IPS DF 6.9 (cell line): ENCODE data around the gene MLF2.

Experiments
- DNase-seq: peaks from one replicate; pipeline ENCODE4 v3.0.0-alpha.2; 2013; ENCODE audit warnings: low read depth, low spot score
- H3K27ac ChIP-seq: one replicate; pipeline ENCODE4 v1.5.1; 2013; ENCODE audit warnings: low read length, control low read depth
- H3K27me3 ChIP-seq: 2 replicates; pipeline ENCODE4 v1.6.1; 2013; ENCODE audit warnings: mild to moderate bottlenecking, low read length; ENCODE audit not compliant: control insufficient read depth, insufficient read depth
- H3K36me3 ChIP-seq: 2 replicates; pipeline ENCODE4 v1.6.1; 2013; ENCODE audit warnings: low read length; ENCODE audit not compliant: control insufficient read depth, insufficient read depth
- H3K4me1 ChIP-seq: 2 replicates; pipeline ENCODE4 v1.6.1; 2013; ENCODE audit warnings: low read length; ENCODE audit not compliant: control insufficient read depth, insufficient read depth
- H3K4me3 ChIP-seq: 2 replicates; pipeline ENCODE4 v1.5.1; 2013; ENCODE audit warnings: mild to moderate bottlenecking, low read length
- H3K9me3 ChIP-seq: 2 replicates; pipeline ENCODE4 v1.6.1; 2013; ENCODE audit warnings: low read length, inconsistent platforms; ENCODE audit not compliant: control insufficient read depth, insufficient read depth
- WGBS: extraction: QIAGEN DNeasy Blood & Tissue Kit; methylation state at CpG from one replicate; pipeline ENCODE4 v1.1.7; 2013; ENCODE audit warnings: mixed read lengths, missing lambda C conversion rate; ENCODE audit not compliant: insufficient read length, insufficient coverage; 5-methylcytosine and 5-hydroxymethylcytosine counted together

The MLF2 gene

GRCh38 chr12:6770600-6770999, 17.7 kb upstream of the MLF2 start:
- Histone ChIP-seq H3K4me3 (no peak overlapping the region), H3K27ac (no peak overlapping the region), H3K36me3 (peaks cover 11% of the 10 kb centered on the region), H3K4me1 (peaks cover 12% of the 10 kb centered on the region), H3K27me3 (peaks cover 2% of the 10 kb centered on the region; the same call in 1 of the 2 replicates), H3K9me3 (no peaks in the 10 kb centered on the region)
- no CpG with 5 or more reads among the region's 10 CpGs for WGBS
- DNase-seq, result no peak

GRCh38 chr12:6770094-6770493, 17.2 kb upstream of the MLF2 start:
- peaks cover 13% of the 10 kb centered on the region for H3K4me1 ChIP-seq
- WGBS, result no CpG with 5 or more reads among the region's 12 CpGs

GRCh38 chr12:6769666-6770065, 16.7 kb upstream of the MLF2 start:
- no peak for DNase-seq
- Histone ChIP-seq H3K27me3 (peaks cover 2% of the 10 kb centered on the region; the same call in 1 of the 2 replicates), H3K4me3 (no peak overlapping the region), H3K27ac (no peak overlapping the region), H3K36me3 (peaks cover 11% of the 10 kb centered on the region), H3K9me3 (no peaks in the 10 kb centered on the region), H3K4me1 (peaks cover 14% of the 10 kb centered on the region)
- WGBS, result no CpG with 5 or more reads among the region's 4 CpGs

More at GRCh38 chr12:6770094-6770493, 17.2 kb upstream of the MLF2 start:
- H3K4me3 ChIP-seq, result no peak overlapping the region
- H3K36me3 ChIP-seq, result peaks cover 11% of the 10 kb centered on the region
- no peak for DNase-seq
- no peak overlapping the region for H3K27ac ChIP-seq
- H3K27me3 ChIP-seq, result peaks cover 2% of the 10 kb centered on the region; the same call in 1 of the 2 replicates
- H3K9me3 ChIP-seq, result no peaks in the 10 kb centered on the region

GRCh38 chr12:6768990-6769389, 16.0 kb upstream of the MLF2 start:
- Histone ChIP-seq H3K4me3 (no peak overlapping the region; the same call in 1 of the 2 replicates), H3K9me3 (no peaks in the 10 kb centered on the region), H3K27me3 (peaks cover 2% of the 10 kb centered on the region; the same call in 1 of the 2 replicates), H3K27ac (no peak overlapping the region), H3K36me3 (peaks cover 11% of the 10 kb centered on the region), H3K4me1 (peaks cover 14% of the 10 kb centered on the region)
- DNase-seq, result no peak
- WGBS, result no CpG with 5 or more reads among the region's 6 CpGs

GRCh38 chr12:6768437-6768914, 15.5 kb upstream of the MLF2 start:
- no CpG with 5 or more reads among the region's 6 CpGs for WGBS
- H3K4me1 ChIP-seq, result peaks cover 15% of the 10 kb centered on the region
- peak overlapping the region; percentile 91; the same call in 1 of the 2 replicates for H3K4me3 ChIP-seq
- peaks cover 11% of the 10 kb centered on the region for H3K36me3 ChIP-seq
- H3K27ac ChIP-seq, result no peak overlapping the region
- H3K9me3 ChIP-seq, result no peaks in the 10 kb centered on the region
- peaks cover 2% of the 10 kb centered on the region; the same call in 1 of the 2 replicates for H3K27me3 ChIP-seq
- DNase-seq, result no peak

GRCh38 chr12:6767353-6768319, 14.7 kb upstream of the MLF2 start:
- H3K4me3 ChIP-seq, result peak overlapping the region; percentile 91
- no peak for DNase-seq
- H3K9me3 ChIP-seq, result no peaks in the 10 kb centered on the region
- peaks cover 16% of the 10 kb centered on the region for H3K4me1 ChIP-seq
- no CpG with 5 or more reads among the region's 44 CpGs for WGBS
- no peak overlapping the region for H3K27ac ChIP-seq
- peaks cover 11% of the 10 kb centered on the region for H3K36me3 ChIP-seq
- H3K27me3 ChIP-seq, result no peaks in the 10 kb centered on the region

GRCh38 chr12:6766651-6767349, 13.9 kb upstream of the MLF2 start:
- no peak overlapping the region for H3K27ac ChIP-seq

GRCh38 chr12:6765634-6766581, 13.0 kb upstream of the MLF2 start, which contains the start of gene PTMS:
Gene PTMS (plus strand): TSS chr12:6766363. CDS start chr12:6766706, 343 bp downstream.
- Histone ChIP-seq H3K27ac (no peak within 1 kb of the TSS), H3K4me1 (peaks cover 14% of the 10 kb centered on the region), H3K9me3 (no peaks in the 10 kb centered on the region), H3K27me3 (no peaks in the 10 kb centered on the region), H3K36me3 (peaks cover 7% of the 10 kb centered on the region; the same call in 1 of the 2 replicates), H3K4me3 (peak within 1 kb of the TSS; percentile 91)
- WGBS, result no CpG with 5 or more reads among the region's 63 CpGs
- no peak for DNase-seq

More at GRCh38 chr12:6766651-6767349, 13.9 kb upstream of the MLF2 start:
- peaks cover 11% of the 10 kb centered on the region for H3K36me3 ChIP-seq
- H3K4me1 ChIP-seq, result peaks cover 14% of the 10 kb centered on the region
- H3K9me3 ChIP-seq, result no peaks in the 10 kb centered on the region
- H3K27me3 ChIP-seq, result no peaks in the 10 kb centered on the region
- DNase-seq, result no peak
- no CpG with 5 or more reads among the region's 88 CpGs for WGBS
- peak overlapping the region; percentile 91 for H3K4me3 ChIP-seq

- no peak for DNase-seq
- H3K27ac ChIP-seq, result no peak overlapping the region
- peak overlapping the region; percentile 91; the same call in 1 of the 2 replicates for H3K4me3 ChIP-seq
- H3K4me1 ChIP-seq, result peaks cover 14% of the 10 kb centered on the region
- H3K27me3 ChIP-seq, result no peaks in the 10 kb centered on the region
- peaks cover 5% of the 10 kb centered on the region; the same call in 1 of the 2 replicates for H3K36me3 ChIP-seq
- H3K9me3 ChIP-seq, result no peaks in the 10 kb centered on the region
- WGBS, result 100% methylated on average over 2 of the region's 7 CpGs
Measured at GRCh38 chr12:6765048-6765633, 12.2 kb upstream of the MLF2 start.
